GM23248 (cell line): ENCODE data around the gene PSMA5.

Experiments
- EZH2 ChIP-seq: fragments of 200-600 bp; sonication (generic); IDR thresholded peaks from 2 replicates; pipeline ENCODE4 v1.6.1; 2018; ENCODE audit warnings: antibody characterized with exemption, mild to moderate bottlenecking; ENCODE audit not compliant: insufficient read depth, poor library complexity, severe bottlenecking
- EZH2phosphoT487 ChIP-seq: fragments of 200-600 bp; sonication (generic); IDR thresholded peaks from 2 replicates; pipeline ENCODE4 v1.6.1; 2018; ENCODE audit warnings: antibody characterized with exemption, moderate library complexity, mild to moderate bottlenecking, low read depth; ENCODE audit not compliant: insufficient read depth

GRCh38 chr1:109468061-109468460, 41.8 kb upstream of the PSMA5 start:
- TF ChIP-seq EZH2phosphoT487 (no peak), EZH2 (no peak)
